H1 (cell line): ENCODE results near the gene GMNC. TPM values are rescaled to one million over a fixed set of nuclear protein-coding genes. Genes with fewer than 3 reads are reported as not detected.
A peak's percentile ranks its signal among the peaks of the same experiment; 100 is the strongest.

Experiments
- ASH2L ChIP-seq: fragments of 200-600, 300-600 bp; sonication (generic); IDR thresholded peaks from one replicate; pipeline ENCODE4 v1.7.1; 2017; ENCODE audit warnings: low read length
- CBX5 ChIP-seq: fragments of 300-800, 300-1000 bp; sonication (generic); IDR thresholded peaks from 2 replicates; pipeline ENCODE4 v1.7.1; 2016; ENCODE audit warnings: antibody characterized with exemption, low read length, low read depth
- CHD2 ChIP-seq: IDR thresholded peaks from 2 replicates; pipeline ENCODE4 v1.6.1; 2012; ENCODE audit warnings: low read length, improper control_type of control experiment
- CHD7 ChIP-seq: fragments of 300-600 bp; sonication (generic); IDR thresholded peaks from 2 replicates; pipeline ENCODE4 v1.7.1; 2012; ENCODE audit warnings: low read length, moderate library complexity, mild to moderate bottlenecking, inconsistent platforms; ENCODE audit not compliant: insufficient replicate concordance
- EGR1 ChIP-seq: IDR thresholded peaks from 2 replicates; pipeline ENCODE4 v1.6.1; 2011; ENCODE audit warnings: low read depth, low read length, borderline replicate concordance
- KDM5A ChIP-seq: fragments of 200-600 bp; IDR thresholded peaks from 2 replicates; pipeline ENCODE4 v1.7.1; 2012; ENCODE audit warnings: mild to moderate bottlenecking, low read length, inconsistent platforms, mixed read lengths
- MAFK ChIP-seq: IDR thresholded peaks from 2 replicates; pipeline ENCODE4 v1.6.1; 2012; ENCODE audit warnings: low read depth, mild to moderate bottlenecking, improper control_type of control experiment, low read length
- RAD21 ChIP-seq, 2 experiments: IDR thresholded peaks in 1 of 2; conservative IDR thresholded peaks in 1 of 2; 2 replicates each; pipeline ENCODE4 v1.6.1; 2011; ENCODE audit warnings: low read depth in 2 of 2, low read length in 2 of 2, improper control_type of control experiment in 1 of 2, inconsistent platforms in 1 of 2, mild to moderate bottlenecking in 1 of 2, moderate library complexity in 1 of 2
- RFX5 ChIP-seq: IDR thresholded peaks from 2 replicates; pipeline ENCODE4 v1.6.1; 2011; ENCODE audit warnings: low read depth, low read length, improper control_type of control experiment, borderline replicate concordance
- SIRT6 ChIP-seq: IDR thresholded peaks from one replicate; pipeline ENCODE4 v1.7.1; 2012; ENCODE audit warnings: low read length, inconsistent platforms
- SP1 ChIP-seq: IDR thresholded peaks from 2 replicates; pipeline ENCODE4 v1.6.1; 2011; ENCODE audit warnings: low read depth, low read length
- TEAD4 ChIP-seq: IDR thresholded peaks from 2 replicates; pipeline ENCODE4 v1.6.1; 2012; ENCODE audit warnings: low read depth, low read length, inconsistent platforms, mixed read lengths
- polyA plus RNA-seq, 7 experiments: library from polyadenylated mRNA; depleted of rRNA in 3 of 7; stranded (reverse) in 5 of 7; unstranded in 2 of 7; fragments of >200 nt in 5 of 7; fragments of 200-250 nt in 2 of 7; gene quantifications; 1 replicate in 5 of 7; 2 replicates in 1 of 7; 4 replicates in 1 of 7; pipeline versions ENCODE4 v1.2.1 to v1.2.3, GENCODE V29; 2011 to 2013; ENCODE audit warnings: missing spikeins in 2 of 7, mixed read lengths in 2 of 7
- total RNA-seq: library from RNA; stranded (reverse); fragmentation: NEBNext Ultra II Directional; extraction: Animal tissue kit (Norgen Biotek cat#: 25700); gene quantifications from 2 replicates; pipeline ENCODE4 v1.2.1, GENCODE V29; 2021
- TF ChIP-seq, protein P1 (sequence below): IDR thresholded peaks from 2 replicates; pipeline ENCODE4 v1.6.1; 2012; ENCODE audit warnings: inconsistent platforms

The GMNC gene
- total and polyA plus RNA-seq, 2 of the 8 experiments (the other 6 are each of a cell fraction or from before 2014, with no cell fraction given): 0.05 to 0.24 TPM

DNA sequence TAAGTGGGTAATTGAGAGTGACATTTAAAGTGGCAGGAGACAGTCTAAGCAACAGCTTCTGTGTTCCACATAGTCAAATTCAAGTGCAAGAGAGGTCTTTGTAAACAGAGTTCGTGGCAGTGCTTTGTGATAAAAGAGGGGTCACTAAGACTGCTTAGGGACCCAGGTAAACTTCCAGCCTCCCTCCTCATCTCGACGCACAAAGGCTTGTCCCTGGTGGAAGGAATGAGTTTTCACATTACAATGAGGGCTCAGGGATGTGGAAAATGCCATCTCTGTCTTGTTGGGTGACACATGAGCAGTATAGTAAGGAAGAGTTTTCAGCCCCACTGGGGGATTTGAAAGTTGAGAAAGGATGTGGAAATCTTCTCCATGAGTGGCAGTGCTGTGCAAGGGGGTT, 7.3 kb downstream of the GMNC start (continued):
- TF ChIP-seq CHD7 (no peak), EGR1 (no peak), RFX5 (no peak), SP1 (0 out of 2 replicates have a peak, but pooled peaks have one; percentile 44), KDM5A (no peak), CBX5 (no peak), TEAD4 (peak; percentile 97), MAFK (no peak), RAD21 (IDR thresholded peaks at IDR 0.05 in 1 of 2, conservative IDR thresholded peaks at IDR 0.05 in 1 of 2; ENCODE audit: low read depth in 2 of 2, low read length in 2 of 2) (peak; percentile 8 to 40; a peak in 3 of 4 replicates), CHD2 (no peak), SIRT6 (no peak), ASH2L (no peak)
- TF ChIP-seq, protein P1, sequence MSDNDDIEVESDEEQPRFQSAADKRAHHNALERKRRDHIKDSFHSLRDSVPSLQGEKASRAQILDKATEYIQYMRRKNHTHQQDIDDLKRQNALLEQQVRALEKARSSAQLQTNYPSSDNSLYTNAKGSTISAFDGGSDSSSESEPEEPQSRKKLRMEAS: no peak
